Neuron (in vitro differentiated cells): ENCODE measurements around the gene PCGF1.

Experiments used
- H2AFZ ChIP-seq: one replicate; pipeline ENCODE4 v1.6.1; 2013; ENCODE audit warnings: low read depth, mild to moderate bottlenecking, inconsistent platforms, low read length, moderate library complexity
- H3K27me3 ChIP-seq: one replicate; pipeline ENCODE4 v1.6.1; 2013; ENCODE audit warnings: low read length; ENCODE audit not compliant: insufficient read depth
- H3K36me3 ChIP-seq: one replicate; pipeline ENCODE4 v1.6.1; 2013; ENCODE audit warnings: low read length; ENCODE audit not compliant: insufficient read depth
- H3K4me1 ChIP-seq: one replicate; pipeline ENCODE4 v1.6.1; 2013; ENCODE audit warnings: low read length; ENCODE audit not compliant: insufficient read depth
- H3K4me3 ChIP-seq: 2 replicates; pipeline ENCODE4 v1.5.1; 2013; ENCODE audit warnings: mild to moderate bottlenecking, low read length, moderate library complexity
- H3K9me3 ChIP-seq: one replicate; pipeline ENCODE4 v1.6.1; 2013; ENCODE audit warnings: low read length

The PCGF1 gene

DNA sequence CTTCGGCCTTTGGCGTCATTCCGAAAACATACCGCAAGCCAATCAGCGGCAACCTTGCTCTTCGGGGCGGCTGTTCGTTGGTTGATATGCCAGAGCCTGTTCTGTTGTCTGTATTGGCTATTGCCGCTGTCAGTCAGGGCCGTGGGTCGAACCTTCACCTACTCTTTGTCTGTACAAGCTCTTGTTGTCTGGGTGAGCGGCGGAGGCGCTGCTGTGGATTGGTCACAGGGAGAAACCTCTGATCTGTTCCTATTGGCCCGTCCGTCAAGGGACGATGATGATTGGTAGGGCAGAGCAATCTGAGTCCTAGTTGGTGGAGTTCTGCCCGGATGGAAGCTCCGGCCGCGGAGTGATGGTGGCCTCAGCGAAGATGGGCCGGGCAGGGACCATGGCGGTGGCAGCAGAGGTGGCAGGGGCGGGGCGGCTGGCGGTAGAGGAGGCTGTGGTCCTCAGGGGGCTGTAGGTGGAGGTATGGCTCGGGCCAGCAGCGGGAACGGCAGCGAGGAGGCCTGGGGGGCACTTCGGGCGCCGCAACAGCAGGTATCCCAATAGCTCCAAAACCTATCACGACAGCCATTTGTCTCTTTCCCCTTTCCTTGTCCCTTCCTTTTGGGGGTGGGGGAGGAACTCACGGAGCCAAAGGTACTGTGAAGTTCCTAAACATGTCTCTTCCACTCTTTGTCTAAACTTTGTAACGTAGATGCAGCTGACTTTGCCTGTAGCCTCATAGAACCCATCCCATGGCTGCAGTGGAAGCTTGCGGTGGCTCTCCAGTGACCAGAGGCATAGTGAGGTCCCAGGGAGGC lies 49.2 kb downstream of the PCGF1 start, which contains the start of gene WBP1:
WBP1 (plus strand) TSS at position 307 of the 806 bp plus-strand sequence; CDS start at position 472, 165 bp downstream.
- peak within 1 kb of the TSS; percentile 84 for H3K4me3 ChIP-seq
- peak within 1 kb of the TSS; percentile 70 for H2AFZ ChIP-seq
- no peaks in the 10 kb centered on the region for H3K9me3 ChIP-seq
- no peaks in the 10 kb centered on the region for H3K27me3 ChIP-seq
- H3K4me1 ChIP-seq: peaks cover 33% of the 10 kb centered on the region
- H3K36me3 ChIP-seq: peaks cover 29% of the 10 kb centered on the region

- peak overlapping the region; percentile 70 for H2AFZ ChIP-seq
- peaks cover 25% of the 10 kb centered on the region for H3K36me3 ChIP-seq
- no peaks in the 10 kb centered on the region for H3K9me3 ChIP-seq
- H3K27me3 ChIP-seq: no peaks in the 10 kb centered on the region
- peak overlapping the region; percentile 84 for H3K4me3 ChIP-seq
- peaks cover 33% of the 10 kb centered on the region for H3K4me1 ChIP-seq
These were observed 49.9 kb downstream of the PCGF1 start for GRCh38 chr2:74457549-74458131.

DNA sequence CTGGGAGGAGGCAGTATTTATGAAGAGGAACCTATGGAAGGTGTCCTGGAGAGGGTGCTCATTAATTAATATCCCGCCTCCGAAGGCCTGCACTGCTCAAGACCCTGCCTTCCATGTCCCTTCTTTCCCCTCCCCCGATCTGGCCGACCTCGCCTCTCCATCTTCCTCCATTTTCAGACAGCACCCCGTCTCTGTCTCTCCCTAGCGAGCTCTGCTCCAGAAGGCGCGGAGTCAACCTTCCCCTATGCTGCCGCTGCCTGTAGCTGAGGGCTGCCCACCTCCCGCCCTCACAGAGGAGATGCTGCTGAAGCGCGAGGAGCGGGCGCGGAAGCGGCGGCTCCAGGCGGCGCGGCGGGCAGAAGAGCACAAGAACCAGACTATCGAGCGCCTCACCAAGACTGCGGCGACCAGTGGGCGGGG lies 50.4 kb downstream of the PCGF1 start:
- Histone ChIP-seq H3K4me1 (peaks cover 33% of the 10 kb centered on the region), H2AFZ (peak overlapping the region; percentile 70), H3K9me3 (no peaks in the 10 kb centered on the region), H3K36me3 (peaks cover 20% of the 10 kb centered on the region), H3K4me3 (peak overlapping the region; percentile 84), H3K27me3 (no peaks in the 10 kb centered on the region)
